Renal cortex interstitium (tissue), 11 donors: ENCODE results near the gene NRBF2. TPM values are rescaled to one million over a fixed set of nuclear protein-coding genes. Genes with fewer than 3 reads are reported as not detected.

Experiments
- DNase-seq, 11 donors: peaks; one replicate each; pipeline ENCODE4 v3.0.0-alpha.2; 2013; ENCODE audit warnings: low read depth in 9 of 11, low spot score in 4 of 11; ENCODE audit errors: extremely low read depth in 1 of 11
- polyA plus RNA-seq, 3 donors: library from polyadenylated mRNA; unstranded; fragments of 120-200 nt; gene quantifications; one replicate each; pipeline ENCODE4 v1.2.1, GENCODE V29; 2013; ENCODE audit not compliant: insufficient read length in 3 of 3

Gene NRBF2
- polyA plus RNA-seq, 3 donors: 22.4 to 26.6 (median 23.4) TPM

DNA sequence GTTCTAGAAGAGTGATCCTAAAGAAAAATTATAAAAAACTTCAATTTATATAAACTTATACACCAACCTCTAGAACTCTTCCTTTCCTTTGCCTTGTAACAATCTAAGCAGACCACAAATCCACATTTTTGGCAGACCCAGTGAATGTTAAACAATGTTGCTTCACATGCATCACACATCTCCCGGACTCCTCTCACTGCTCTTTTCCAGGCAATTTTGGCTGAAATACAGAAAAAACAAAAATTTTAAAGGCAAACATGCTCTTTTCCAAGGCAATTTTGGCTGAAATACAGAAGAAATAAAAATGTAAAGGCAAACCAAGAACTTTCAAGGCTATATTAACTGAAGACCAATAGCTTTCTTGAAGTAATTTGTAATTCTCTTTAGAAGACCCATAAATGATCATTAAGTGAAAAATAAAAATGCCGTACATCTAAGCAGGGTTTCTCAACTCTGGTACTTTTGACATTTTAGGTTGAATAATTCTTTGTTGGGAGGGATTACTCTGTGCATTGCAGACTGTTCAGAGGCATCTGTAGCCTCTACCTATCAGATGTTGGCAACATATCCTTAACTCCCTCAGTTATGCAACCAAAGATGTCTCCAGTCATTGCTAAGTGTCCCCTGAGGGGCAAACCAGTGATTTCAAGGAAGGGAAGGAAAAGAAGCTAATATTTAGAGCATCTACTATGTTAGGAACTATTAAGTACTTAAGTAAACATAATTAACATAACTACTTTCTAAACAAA is 64.4 kb downstream of the NRBF2 start:
- DNase-seq: peak in 7 of 11 donors; percentile 24 to 51 (median 42)

DNA sequence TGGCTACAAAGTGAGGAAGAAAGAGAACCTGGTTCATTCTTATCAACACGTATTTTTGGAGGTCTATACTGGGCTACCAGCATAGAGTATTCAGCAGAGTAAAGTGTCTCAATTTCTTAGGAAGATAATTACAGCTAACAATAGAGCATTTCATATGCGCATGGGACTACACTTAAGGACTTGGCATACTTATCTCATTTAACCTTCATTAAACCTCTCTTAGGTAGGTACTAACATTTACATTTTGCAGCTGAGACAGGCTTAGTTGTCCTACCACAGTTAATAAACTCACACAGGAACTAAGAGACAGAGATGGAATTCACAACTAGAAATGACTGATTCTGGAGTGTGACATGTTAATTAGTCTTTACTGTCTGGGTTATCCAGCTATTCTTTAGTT is 66.6 kb downstream of the NRBF2 start:
- no peak for DNase-seq

- no peak for DNase-seq
These were observed 67.3 kb downstream of the NRBF2 start for GRCh38 chr10:63200431-63200830.

DNA sequence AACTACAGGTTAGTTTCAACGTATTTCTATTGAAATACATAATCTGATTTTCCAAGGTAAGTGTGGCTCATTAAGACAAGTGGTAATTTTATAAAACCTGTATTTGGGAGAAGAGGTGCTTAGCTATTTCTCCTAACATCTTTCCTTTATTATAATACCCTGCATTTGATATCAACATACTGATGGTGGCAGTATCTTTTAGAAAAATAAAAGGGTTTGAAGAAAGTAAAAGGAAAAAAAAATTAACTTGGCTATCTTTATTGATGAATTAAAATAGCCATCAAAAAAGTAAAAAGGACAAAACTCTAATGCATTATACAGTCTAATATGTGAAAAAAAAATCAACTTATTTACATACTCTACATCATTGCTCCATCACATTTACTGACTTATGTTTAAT is 68.0 kb downstream of the NRBF2 start:
- DNase-seq: no peak
